Measurements from ENCODE around the gene RAF1.
"Not testable (repeated sequence)": the region's sequence is repeated elsewhere in the genome, so short reads cannot be mapped to it uniquely, and the experiment has no call there.

Gene RAF1

DNA sequence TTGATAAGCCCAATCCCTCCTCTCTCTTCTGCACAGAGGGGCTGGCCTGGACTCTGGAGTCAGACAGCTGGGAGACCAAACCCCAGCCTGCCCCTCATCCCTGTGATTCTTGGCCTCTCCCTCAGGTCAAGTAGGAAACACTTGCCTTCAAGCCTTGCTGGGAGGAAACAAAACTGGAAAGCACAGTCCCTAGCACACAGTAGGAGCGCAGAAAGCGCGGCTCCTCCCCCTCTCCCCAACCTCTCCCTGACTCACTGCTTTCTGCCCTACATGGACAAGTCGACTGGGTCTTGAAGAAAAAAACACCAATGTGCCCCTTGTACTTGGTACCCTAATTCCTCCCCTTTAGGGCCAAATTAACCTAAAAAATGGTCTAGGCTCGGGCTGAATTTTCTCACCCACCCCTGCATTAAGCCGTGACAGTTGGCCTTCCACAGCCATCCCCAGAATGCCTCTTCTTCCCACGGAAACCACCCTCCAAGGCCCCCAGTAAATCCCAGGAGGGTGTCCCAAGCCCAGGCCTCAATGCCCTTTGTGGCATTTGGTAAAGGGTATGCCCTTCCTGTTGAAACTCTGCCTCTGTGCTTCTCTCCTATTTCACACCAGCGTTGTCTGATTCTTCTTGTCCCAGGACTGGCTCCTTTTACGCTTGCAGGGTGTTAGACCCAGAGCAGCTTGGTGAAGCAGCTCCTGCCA, 11.3 kb upstream of the RAF1 start:
- DNase-seq (ENCODE audit: extremely low read depth, low read depth) = no peak
- no peak for TF ChIP-seq CTCF (IDR thresholded peaks at IDR 0.05; ENCODE audit: low read depth, low read length)

- not testable (repeated sequence) for DNase-seq (ENCODE audit: extremely low read depth, low read depth)
These were observed 10.2 kb upstream of the RAF1 start for GRCh38 chr3:12673956-12674736.

- TF ChIP-seq CTCF (IDR thresholded peaks at IDR 0.05; ENCODE audit: low read depth, low read length) = no peak
- DNase-seq (ENCODE audit: extremely low read depth, low read depth) = no peak
These were observed 7.2 kb upstream of the RAF1 start for GRCh38 chr3:12671120-12671450.

DNA sequence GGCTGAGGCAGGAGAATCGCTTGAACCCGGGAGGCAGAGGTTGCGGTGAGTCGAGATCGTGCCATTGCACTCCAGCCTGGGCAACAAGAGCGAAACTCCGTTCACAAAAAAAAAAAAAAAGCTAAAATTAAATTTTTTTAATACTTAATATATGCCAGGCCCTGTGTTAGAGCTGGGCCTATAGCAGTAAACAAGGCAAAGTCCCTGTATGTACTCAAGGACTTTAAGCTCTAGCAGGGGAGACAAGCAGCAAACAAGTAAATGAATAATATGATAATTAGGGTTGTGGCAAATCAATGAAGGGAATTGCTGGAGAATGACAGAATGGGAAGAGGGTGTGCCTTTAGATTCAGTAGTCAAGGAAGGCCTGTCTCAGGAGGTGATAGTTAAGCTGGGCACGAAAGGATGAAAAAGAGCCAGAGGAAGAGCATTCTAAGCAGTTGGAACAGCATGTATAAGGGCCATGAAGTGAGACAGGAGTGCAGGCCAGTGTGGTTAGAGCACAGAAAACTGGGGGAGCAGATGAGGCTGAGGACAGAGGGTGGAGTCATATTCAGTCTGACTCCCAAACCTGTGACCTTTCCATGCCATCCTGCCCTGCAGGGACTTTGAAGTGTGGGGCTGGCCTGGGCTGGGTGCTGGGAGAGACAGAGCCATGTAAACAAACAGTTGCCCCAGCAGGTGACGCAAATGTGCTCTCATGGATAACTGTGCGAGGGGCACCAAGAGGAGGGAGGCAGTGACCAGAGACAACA, 6.6 kb upstream of the RAF1 start:
- no peak for DNase-seq (ENCODE audit: extremely low read depth, low read depth)
- no peak for TF ChIP-seq CTCF (IDR thresholded peaks at IDR 0.05; ENCODE audit: low read depth, low read length)

- TF ChIP-seq CTCF (IDR thresholded peaks at IDR 0.05; ENCODE audit: low read depth, low read length) = no peak
- no peak for DNase-seq (ENCODE audit: extremely low read depth, low read depth)
These were observed 449 bp downstream of the RAF1 start for GRCh38 chr3:12663401-12663935.

GRCh38 chr3:12662593-12663400, 1.1 kb downstream of the RAF1 start:
- no peak for TF ChIP-seq CTCF (IDR thresholded peaks at IDR 0.05; ENCODE audit: low read depth, low read length)
- no peak for DNase-seq (ENCODE audit: extremely low read depth, low read depth)

GRCh38 chr3:12661926-12662592, 1.9 kb downstream of the RAF1 start:
- TF ChIP-seq CTCF (IDR thresholded peaks at IDR 0.05; ENCODE audit: low read depth, low read length) = no peak
- no peak for DNase-seq (ENCODE audit: extremely low read depth, low read depth)

DNA sequence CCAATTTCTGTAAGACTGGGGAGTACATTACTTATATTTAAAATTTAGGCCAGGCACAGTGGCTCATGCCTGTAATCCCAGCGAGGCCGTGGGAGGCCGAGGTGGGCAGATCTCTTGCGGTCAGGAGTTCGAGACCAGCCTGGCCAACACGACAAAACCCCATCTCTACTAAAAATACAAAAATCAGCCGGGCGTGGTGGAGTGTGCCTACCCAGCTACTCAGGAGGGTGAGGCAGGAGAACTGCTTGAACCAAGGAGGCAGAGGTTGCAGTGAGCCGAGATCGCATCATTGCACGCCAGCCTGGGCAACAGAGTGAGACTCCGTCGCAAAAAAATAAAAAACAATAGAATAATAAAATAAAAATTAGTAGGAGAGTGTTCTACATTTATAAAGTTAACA, 2.5 kb downstream of the RAF1 start:
- not testable (repeated sequence) for DNase-seq (ENCODE audit: extremely low read depth, low read depth)

Data from AG09319 (cell line).